ENCODE data around the gene CCDC85C. TPM values are rescaled to one million over a fixed set of nuclear protein-coding genes. Genes with fewer than 3 reads are reported as not detected.

CCDC85C gene
- polyA plus RNA-seq, 1 of the 3 experiments (the other 2 are of a cell fraction), result 9.6 TPM

- Histone ChIP-seq H3K9me3 (no peaks in the 10 kb centered on the region), H3K4me3 (ENCODE audit: low read depth in 2 of 2, low read length in 1 of 2) (no peak overlapping the region), H3K36me3 (replicated peaks in 1 of 2; ENCODE audit: control insufficient read depth in 1 of 2, insufficient read depth in 2 of 2, low read length in 1 of 2) (no peaks in the 10 kb centered on the region), H4K20me1 (ENCODE audit: insufficient read depth) (peaks cover 87% of the 10 kb centered on the region), H3K4me1 (ENCODE audit: control insufficient read depth in 1 of 2, insufficient read depth in 2 of 2, low read depth in 1 of 2, low read length in 1 of 2) (peaks cover 11% of the 10 kb centered on the region in 2 experiments; a peak in 3 of 4 replicates), H3K27me3 (ENCODE audit: insufficient read depth) (no peaks in the 10 kb centered on the region), H3K4me2 (no peak overlapping the region), H3K9me2 (no peaks in the 10 kb centered on the region), H3K27ac (ENCODE audit: low read depth in 2 of 2, low read length in 1 of 2) (no peak overlapping the region), H2AFZ (ENCODE audit: low read depth) (no peak overlapping the region), H3K79me2 (ENCODE audit: insufficient read depth) (peaks cover 100% of the 10 kb centered on the region), H3K9ac (no peak overlapping the region), H3F3A (replicated peaks; ENCODE audit: insufficient read depth) (peaks cover 4% of the 10 kb centered on the region)
- peak; percentile 30 for DNase-seq
- whole genome bisulfite sequencing (ENCODE audit: low lambda C conversion rate), result 73% methylated on average over 3 of the region's 3 CpGs
- CTCF ChIA-PET, result interaction anchor here (0.9 to 1.0 kb wide), 2 partner anchors 23 to 155 kb away, joined by 3 to 4 read pairs; no protein-coding TSS in a partner anchor
- POLR2A ChIA-PET, result no interaction called here
- TF ChIP-seq, protein P1, sequence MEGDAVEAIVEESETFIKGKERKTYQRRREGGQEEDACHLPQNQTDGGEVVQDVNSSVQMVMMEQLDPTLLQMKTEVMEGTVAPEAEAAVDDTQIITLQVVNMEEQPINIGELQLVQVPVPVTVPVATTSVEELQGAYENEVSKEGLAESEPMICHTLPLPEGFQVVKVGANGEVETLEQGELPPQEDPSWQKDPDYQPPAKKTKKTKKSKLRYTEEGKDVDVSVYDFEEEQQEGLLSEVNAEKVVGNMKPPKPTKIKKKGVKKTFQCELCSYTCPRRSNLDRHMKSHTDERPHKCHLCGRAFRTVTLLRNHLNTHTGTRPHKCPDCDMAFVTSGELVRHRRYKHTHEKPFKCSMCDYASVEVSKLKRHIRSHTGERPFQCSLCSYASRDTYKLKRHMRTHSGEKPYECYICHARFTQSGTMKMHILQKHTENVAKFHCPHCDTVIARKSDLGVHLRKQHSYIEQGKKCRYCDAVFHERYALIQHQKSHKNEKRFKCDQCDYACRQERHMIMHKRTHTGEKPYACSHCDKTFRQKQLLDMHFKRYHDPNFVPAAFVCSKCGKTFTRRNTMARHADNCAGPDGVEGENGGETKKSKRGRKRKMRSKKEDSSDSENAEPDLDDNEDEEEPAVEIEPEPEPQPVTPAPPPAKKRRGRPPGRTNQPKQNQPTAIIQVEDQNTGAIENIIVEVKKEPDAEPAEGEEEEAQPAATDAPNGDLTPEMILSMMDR (IDR thresholded peaks at IDR 0.05), result no peak
- TF ChIP-seq, protein P2, sequence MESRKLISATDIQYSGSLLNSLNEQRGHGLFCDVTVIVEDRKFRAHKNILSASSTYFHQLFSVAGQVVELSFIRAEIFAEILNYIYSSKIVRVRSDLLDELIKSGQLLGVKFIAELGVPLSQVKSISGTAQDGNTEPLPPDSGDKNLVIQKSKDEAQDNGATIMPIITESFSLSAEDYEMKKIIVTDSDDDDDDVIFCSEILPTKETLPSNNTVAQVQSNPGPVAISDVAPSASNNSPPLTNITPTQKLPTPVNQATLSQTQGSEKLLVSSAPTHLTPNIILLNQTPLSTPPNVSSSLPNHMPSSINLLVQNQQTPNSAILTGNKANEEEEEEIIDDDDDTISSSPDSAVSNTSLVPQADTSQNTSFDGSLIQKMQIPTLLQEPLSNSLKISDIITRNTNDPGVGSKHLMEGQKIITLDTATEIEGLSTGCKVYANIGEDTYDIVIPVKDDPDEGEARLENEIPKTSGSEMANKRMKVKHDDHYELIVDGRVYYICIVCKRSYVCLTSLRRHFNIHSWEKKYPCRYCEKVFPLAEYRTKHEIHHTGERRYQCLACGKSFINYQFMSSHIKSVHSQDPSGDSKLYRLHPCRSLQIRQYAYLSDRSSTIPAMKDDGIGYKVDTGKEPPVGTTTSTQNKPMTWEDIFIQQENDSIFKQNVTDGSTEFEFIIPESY (IDR thresholded peaks at IDR 0.05; ENCODE audit: borderline replicate concordance, low read depth), result no peak
- no peak for TF ChIP-seq EP300 (IDR thresholded peaks at IDR 0.05; ENCODE audit: borderline replicate concordance in 1 of 2, low read depth in 1 of 2, low read length in 1 of 2)
Measured at GRCh38 chr14:99473458-99473857, 130.5 kb downstream of the CCDC85C start.

DNA sequence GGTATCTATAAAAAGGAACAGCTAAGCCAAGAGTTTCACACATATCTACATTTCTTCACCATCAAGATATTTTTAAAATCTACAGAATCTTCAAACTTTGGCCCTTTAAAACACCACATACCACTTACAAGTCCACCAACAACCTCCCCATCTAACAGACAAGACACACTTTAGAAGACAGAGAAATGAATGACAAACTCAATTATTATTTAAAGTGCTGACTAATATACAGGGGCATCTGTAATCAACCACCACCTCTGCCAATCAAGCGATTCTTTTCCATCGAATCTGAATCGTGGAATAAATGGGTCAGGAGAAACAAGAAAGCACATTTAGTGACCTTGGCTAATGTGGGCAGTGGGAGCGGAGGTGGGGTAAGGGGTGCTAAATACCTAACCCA is 131.1 kb downstream of the CCDC85C start:
- CTCF ChIA-PET, result interaction anchor here (0.9 to 1.0 kb wide), 2 partner anchors 23 to 155 kb away, joined by 3 to 4 read pairs; no protein-coding TSS in a partner anchor

More for the DNA sequence above, 131.1 kb downstream of the CCDC85C start:
- no peaks in the 10 kb centered on the region for H3K9me3 ChIP-seq
- H3F3A ChIP-seq (replicated peaks; ENCODE audit: insufficient read depth), result peaks cover 4% of the 10 kb centered on the region
- DNase-seq, result no peak
- no peak overlapping the region for H3K9ac ChIP-seq
- H3K4me3 ChIP-seq (ENCODE audit: low read depth in 2 of 2, low read length in 1 of 2), result no peak overlapping the region
- H3K27me3 ChIP-seq (ENCODE audit: insufficient read depth), result no peaks in the 10 kb centered on the region
- no peaks in the 10 kb centered on the region for H3K9me2 ChIP-seq
- H3K36me3 ChIP-seq (replicated peaks in 1 of 2; ENCODE audit: control insufficient read depth in 1 of 2, insufficient read depth in 2 of 2, low read length in 1 of 2), result no peaks in the 10 kb centered on the region
- 62% methylated on average over 4 of the region's 4 CpGs for WGBS (ENCODE audit: low lambda C conversion rate)
- H2AFZ ChIP-seq (ENCODE audit: low read depth), result no peak overlapping the region
- POLR2A ChIA-PET, result no interaction called here
- H4K20me1 ChIP-seq (ENCODE audit: insufficient read depth), result peaks cover 85% of the 10 kb centered on the region
- no peak overlapping the region for H3K27ac ChIP-seq (ENCODE audit: low read depth in 2 of 2, low read length in 1 of 2)
- H3K79me2 ChIP-seq (ENCODE audit: insufficient read depth), result peaks cover 100% of the 10 kb centered on the region
- H3K4me1 ChIP-seq (ENCODE audit: control insufficient read depth in 1 of 2, insufficient read depth in 2 of 2, low read depth in 1 of 2, low read length in 1 of 2), result peaks cover 8 to 11% of the 10 kb centered on the region in 2 experiments; a peak in 3 of 4 replicates
- H3K4me2 ChIP-seq, result no peak overlapping the region
- peak; percentile 46; the same call in 1 of the 2 replicates for TF ChIP-seq PBX3 (IDR thresholded peaks at IDR 0.05)
- TF ChIP-seq SIN3A (IDR thresholded peaks at IDR 0.05; ENCODE audit: borderline replicate concordance, low read depth, low read length), result no peak
